H9 (cell line): Measurements from ENCODE around the gene HSF2. TPM values are rescaled to one million over a fixed set of nuclear protein-coding genes. Genes with fewer than 3 reads are reported as not detected.

Experiments used
- DNase-seq: peaks from one replicate; pipeline ENCODE4 v3.0.0-alpha.2; 2017
- H2AFZ ChIP-seq: one replicate; pipeline ENCODE4 v1.6.1; 2013; ENCODE audit warnings: mild to moderate bottlenecking, low read length, control low read depth, moderate library complexity
- H2AK5ac ChIP-seq: 2 replicates; pipeline ENCODE4 v1.6.1; 2013; ENCODE audit warnings: low read length, control low read depth, mixed read lengths; ENCODE audit not compliant: insufficient read length
- H2BK120ac ChIP-seq: one replicate; pipeline ENCODE4 v1.6.1; 2013; ENCODE audit warnings: low read depth, mild to moderate bottlenecking, low read length, control low read depth, inconsistent platforms; ENCODE audit not compliant: poor library complexity, severe bottlenecking
- H2BK12ac ChIP-seq: 2 replicates; pipeline ENCODE4 v1.6.1; 2013; ENCODE audit warnings: low read length, control low read depth, mixed read lengths, low read depth; ENCODE audit not compliant: insufficient read length
- H2BK15ac ChIP-seq: 2 replicates; pipeline ENCODE4 v1.6.1; 2013; ENCODE audit warnings: low read depth, low read length, control low read depth
- H2BK20ac ChIP-seq: one replicate; pipeline ENCODE4 v1.6.1; 2013; ENCODE audit warnings: low read depth, mild to moderate bottlenecking, low read length, control low read depth, inconsistent platforms; ENCODE audit not compliant: poor library complexity, severe bottlenecking
- H2BK5ac ChIP-seq: 2 replicates; pipeline ENCODE4 v1.6.1; 2013; ENCODE audit warnings: low read length, control low read depth, mixed read lengths; ENCODE audit not compliant: insufficient read length
- H3K14ac ChIP-seq: 2 replicates; pipeline ENCODE4 v1.6.1; 2013; ENCODE audit warnings: low read length, control low read depth; ENCODE audit not compliant: insufficient read depth
- H3K18ac ChIP-seq: 2 replicates; pipeline ENCODE4 v1.6.1; 2013; ENCODE audit warnings: low read depth, mild to moderate bottlenecking, mixed read lengths, low read length, control low read depth; ENCODE audit not compliant: insufficient read length
- H3K23ac ChIP-seq: 2 replicates; pipeline ENCODE4 v1.6.1; 2013; ENCODE audit warnings: low read length, control low read depth, mixed read lengths, low read depth; ENCODE audit not compliant: insufficient read length
- H3K23me2 ChIP-seq: 2 replicates; pipeline ENCODE4 v1.6.1; 2013; ENCODE audit warnings: low read depth, mild to moderate bottlenecking, mixed read lengths, low read length, control low read depth; ENCODE audit not compliant: insufficient read length, poor library complexity, severe bottlenecking
- H3K27ac ChIP-seq: 2 replicates; pipeline ENCODE4 v1.5.1; 2013; ENCODE audit warnings: low read length, control low read depth, mixed read lengths, low read depth; ENCODE audit not compliant: insufficient read length
- H3K27me3 ChIP-seq: 2 replicates; pipeline ENCODE4 v1.6.1; 2013; ENCODE audit warnings: low read length, control low read depth, inconsistent platforms; ENCODE audit not compliant: insufficient read depth
- H3K4ac ChIP-seq: 2 replicates; pipeline ENCODE4 v1.6.1; 2013; ENCODE audit warnings: low read depth, mild to moderate bottlenecking, control low read depth, inconsistent platforms, low read length, moderate library complexity
- H3K4me1 ChIP-seq: 2 replicates; pipeline ENCODE4 v1.6.1; 2013; ENCODE audit warnings: low read length, control low read depth, inconsistent platforms; ENCODE audit not compliant: insufficient read depth
- H3K4me2 ChIP-seq: 2 replicates; pipeline ENCODE4 v1.6.1; 2013; ENCODE audit warnings: low read length, control low read depth, mixed read lengths; ENCODE audit not compliant: insufficient read length, insufficient read depth
- H3K56ac ChIP-seq: 2 replicates; pipeline ENCODE4 v1.6.1; 2013; ENCODE audit warnings: low read depth, mild to moderate bottlenecking, mixed read lengths, low read length, control low read depth; ENCODE audit not compliant: insufficient read length
- H3K79me1 ChIP-seq: 2 replicates; pipeline ENCODE4 v1.6.1; 2013; ENCODE audit warnings: low read depth, mild to moderate bottlenecking, moderate library complexity, low read length, control low read depth, inconsistent platforms; ENCODE audit not compliant: insufficient read depth, poor library complexity, severe bottlenecking
- H3K79me2 ChIP-seq: 2 replicates; pipeline ENCODE4 v1.6.1; 2013; ENCODE audit warnings: low read length, control low read depth, inconsistent platforms; ENCODE audit not compliant: insufficient read depth
- H3K9ac ChIP-seq: 2 replicates; pipeline ENCODE4 v1.6.1; 2013; ENCODE audit warnings: low read length, control low read depth, mixed read lengths; ENCODE audit not compliant: insufficient read length; ENCODE audit errors: extremely low read depth
- H3K9me3 ChIP-seq: one replicate; pipeline ENCODE4 v1.6.1; 2013; ENCODE audit warnings: low read depth, low read length, inconsistent platforms; ENCODE audit not compliant: control insufficient read depth
- H3T11ph ChIP-seq: one replicate; pipeline ENCODE4 v1.6.1; 2013; ENCODE audit warnings: mild to moderate bottlenecking, low read length, control low read depth, inconsistent platforms
- H4K20me1 ChIP-seq: one replicate; pipeline ENCODE4 v1.6.1; 2013; ENCODE audit not compliant: control insufficient read depth, insufficient read length, insufficient read depth
- H4K5ac ChIP-seq: 2 replicates; pipeline ENCODE4 v1.6.1; 2013; ENCODE audit warnings: low read depth, mild to moderate bottlenecking, mixed read lengths, low read length, control low read depth; ENCODE audit not compliant: insufficient read length
- H4K8ac ChIP-seq: replicated peaks from 2 replicates; pipeline ENCODE4 v1.6.1; 2013; ENCODE audit warnings: low read length, control low read depth, mixed read lengths, low read depth; ENCODE audit not compliant: insufficient read length
- H4K91ac ChIP-seq: 2 replicates; pipeline ENCODE4 v1.6.1; 2013; ENCODE audit warnings: low read depth, mild to moderate bottlenecking, moderate library complexity, mixed read lengths, low read length, control low read depth; ENCODE audit not compliant: insufficient read length
- H3K27ac Mint-ChIP-seq, 3 experiments: 2 replicates in 2 of 3; 3 replicates in 1 of 3; pipeline ENCODE4 v1.8.0; 2020 to 2021; ENCODE audit warnings: mixed read lengths in 3 of 3, mild to moderate bottlenecking in 1 of 3, moderate library complexity in 1 of 3
- H3K27me3 Mint-ChIP-seq: 2 replicates; pipeline ENCODE4 v1.8.0; 2021; ENCODE audit warnings: low read depth, mild to moderate bottlenecking, moderate library complexity, mixed read lengths
- H3K36me3 Mint-ChIP-seq, 3 experiments: 2 replicates in 2 of 3; 3 replicates in 1 of 3; pipeline ENCODE4 v1.8.0; 2020 to 2021; ENCODE audit warnings: low read depth in 3 of 3, mixed read lengths in 3 of 3; ENCODE audit not compliant: insufficient read depth in 1 of 3
- H3K4me1 Mint-ChIP-seq, 2 experiments: 2 replicates each; pipeline ENCODE4 v1.8.0; 2020; ENCODE audit warnings: mixed read lengths in 2 of 2
- H3K4me3 Mint-ChIP-seq, 2 experiments: 2 replicates in 1 of 2; 3 replicates in 1 of 2; pipeline ENCODE4 v1.8.0; 2020 to 2021; ENCODE audit warnings: mild to moderate bottlenecking in 2 of 2, mixed read lengths in 2 of 2, moderate library complexity in 1 of 2
- H3K9me3 Mint-ChIP-seq, 2 experiments: 2 replicates in 1 of 2; 3 replicates in 1 of 2; pipeline ENCODE4 v1.8.0; 2020; ENCODE audit warnings: mild to moderate bottlenecking in 2 of 2, mixed read lengths in 2 of 2, moderate library complexity in 1 of 2
- WGBS: extraction: QIAGEN DNeasy Blood & Tissue Kit; methylation state at CpG from one replicate; pipeline ENCODE4 v1.1.7; 2013; ENCODE audit warnings: missing lambda C conversion rate, low lambda C conversion rate, mixed read lengths; ENCODE audit not compliant: insufficient read length; ENCODE audit errors: extremely low coverage; 5-methylcytosine and 5-hydroxymethylcytosine counted together
- total RNA-seq: library from RNA; stranded (reverse); gene quantifications from 2 replicates; pipeline ENCODE4 v1.2.1, GENCODE V29; 2021
- TF ChIP-seq, protein P1 (sequence below): fragments of 200-600 bp; sonication (generic); conservative IDR thresholded peaks from 3 replicates; pipeline ENCODE4 v1.8.0; 2021; ENCODE audit warnings: antibody characterized with exemption, mild to moderate bottlenecking

HSF2 gene
- total RNA-seq, 1 experiment from 2014 or later, result 14.6 TPM

DNA sequence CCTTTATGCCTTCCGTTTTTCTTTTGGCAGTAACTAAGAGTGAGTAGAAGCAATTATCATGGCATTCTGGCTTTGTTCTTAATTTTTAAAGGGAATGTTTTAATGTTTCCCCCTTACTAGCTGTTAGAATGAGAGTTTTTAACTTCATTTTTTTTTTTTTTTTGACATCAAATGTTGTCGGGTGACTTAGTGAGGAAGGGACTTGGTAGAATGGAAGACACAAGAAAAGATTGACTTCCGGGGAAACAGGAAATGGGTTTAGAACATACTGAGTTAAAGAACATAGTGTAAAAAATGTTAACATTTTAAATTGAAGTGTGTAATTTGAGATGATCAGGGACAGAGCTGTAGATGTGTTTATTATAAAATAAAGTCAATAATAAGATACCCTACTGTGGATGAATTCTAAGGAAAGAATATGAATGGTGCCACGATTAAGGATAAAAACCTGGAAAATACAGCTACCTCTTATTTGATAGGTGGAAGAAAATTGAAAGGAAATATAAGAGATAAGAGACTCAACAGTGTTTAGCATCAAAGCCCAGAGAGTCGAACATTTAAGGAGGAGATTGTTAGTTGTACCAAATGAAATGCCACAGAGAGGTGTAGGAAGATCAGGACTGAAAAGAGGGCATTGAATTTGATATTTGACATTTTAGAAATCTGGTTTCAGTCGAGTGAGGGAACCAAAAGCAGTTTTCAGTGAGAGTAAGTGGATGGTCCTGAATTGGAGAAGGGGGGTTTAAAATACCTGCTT is 9.4 kb downstream of the HSF2 start:
- H3K9me3 Mint-ChIP-seq, result no peaks in the 10 kb centered on the region
- Histone ChIP-seq H4K20me1 (no peaks in the 10 kb centered on the region), H3K18ac (no peak overlapping the region), H2AK5ac (no peak overlapping the region), H3K23ac (no peak overlapping the region), H3K56ac (no peak overlapping the region), H2BK12ac (no peak overlapping the region), H3K4me2 (no peak overlapping the region), H3K4me1 (peaks cover 2% of the 10 kb centered on the region), H3K4ac (no peak overlapping the region), H3K27me3 (no peaks in the 10 kb centered on the region), H3K14ac (no peak overlapping the region), H3K79me2 (no peaks in the 10 kb centered on the region; the same call in 1 of the 2 replicates), H3T11ph (no peak overlapping the region), H3K23me2 (no peaks in the 10 kb centered on the region), H2BK5ac (no peak overlapping the region), H4K5ac (no peak overlapping the region), H4K8ac (no peak overlapping the region), H3K9me3 (no peaks in the 10 kb centered on the region), H3K79me1 (no peaks in the 10 kb centered on the region), H3K9ac (no peak overlapping the region), H2BK20ac (no peak overlapping the region), H3K27ac (no peak overlapping the region), H2AFZ (no peak overlapping the region), H2BK15ac (no peak overlapping the region), H2BK120ac (no peak overlapping the region), H4K91ac (no peak overlapping the region)
- H3K4me3 Mint-ChIP-seq, result no peak overlapping the region
- TF ChIP-seq, protein P1, sequence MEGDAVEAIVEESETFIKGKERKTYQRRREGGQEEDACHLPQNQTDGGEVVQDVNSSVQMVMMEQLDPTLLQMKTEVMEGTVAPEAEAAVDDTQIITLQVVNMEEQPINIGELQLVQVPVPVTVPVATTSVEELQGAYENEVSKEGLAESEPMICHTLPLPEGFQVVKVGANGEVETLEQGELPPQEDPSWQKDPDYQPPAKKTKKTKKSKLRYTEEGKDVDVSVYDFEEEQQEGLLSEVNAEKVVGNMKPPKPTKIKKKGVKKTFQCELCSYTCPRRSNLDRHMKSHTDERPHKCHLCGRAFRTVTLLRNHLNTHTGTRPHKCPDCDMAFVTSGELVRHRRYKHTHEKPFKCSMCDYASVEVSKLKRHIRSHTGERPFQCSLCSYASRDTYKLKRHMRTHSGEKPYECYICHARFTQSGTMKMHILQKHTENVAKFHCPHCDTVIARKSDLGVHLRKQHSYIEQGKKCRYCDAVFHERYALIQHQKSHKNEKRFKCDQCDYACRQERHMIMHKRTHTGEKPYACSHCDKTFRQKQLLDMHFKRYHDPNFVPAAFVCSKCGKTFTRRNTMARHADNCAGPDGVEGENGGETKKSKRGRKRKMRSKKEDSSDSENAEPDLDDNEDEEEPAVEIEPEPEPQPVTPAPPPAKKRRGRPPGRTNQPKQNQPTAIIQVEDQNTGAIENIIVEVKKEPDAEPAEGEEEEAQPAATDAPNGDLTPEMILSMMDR, result no peak
- peaks cover 5 to 16% (median 12%) of the 10 kb centered on the region in 3 experiments; a peak in 5 of 7 replicates for H3K36me3 Mint-ChIP-seq
- no CpG with 5 or more reads among the region's 6 CpGs for WGBS
- no peaks in the 10 kb centered on the region for H3K27me3 Mint-ChIP-seq
- H3K4me1 Mint-ChIP-seq, result peaks cover 10 to 19% of the 10 kb centered on the region in 2 experiments
- DNase-seq, result no peak
- no peak overlapping the region for H3K27ac Mint-ChIP-seq
